SK-N-SH treated with all-trans-retinoic acid at 6 μM for 48 hours (cell line): ENCODE data around the gene ALPP.

Source experiments
- ATAC-seq: fragments of 200-7000 bp; cut with Tn5 transposase; 3 replicates; pipeline ENCODE4 v1.9.1; 2020; ENCODE audit warnings: mild to moderate bottlenecking, moderate library complexity
- ARNTL ChIP-seq: fragments of 450-650 bp; formaldehyde crosslinking; IDR thresholded peaks from 2 replicates; pipeline ENCODE4 v1.5.0; 2020; ENCODE audit warnings: low read depth, mild to moderate bottlenecking, moderate library complexity, borderline replicate concordance
- CSDC2 ChIP-seq: fragments of 250-450 bp; sonication (Bioruptor Pico); IDR thresholded peaks from 2 replicates; pipeline ENCODE4 v1.5.0; 2020; ENCODE audit warnings: mild to moderate bottlenecking, moderate library complexity
- ESRRG ChIP-seq: fragments of 250-450 bp; sonication (Bioruptor Pico); IDR thresholded peaks from 2 replicates; pipeline ENCODE4 v1.6.1; 2021; ENCODE audit warnings: mild to moderate bottlenecking
- GLIS3 ChIP-seq: fragments of 250-450 bp; sonication (Bioruptor Pico); IDR thresholded peaks from 2 replicates; pipeline ENCODE4 v1.5.0; 2020; ENCODE audit warnings: mild to moderate bottlenecking, moderate library complexity
- ISL1 ChIP-seq: fragments of 250-450 bp; sonication (Bioruptor Pico); IDR thresholded peaks from 2 replicates; pipeline ENCODE4 v2.1.2; 2022; ENCODE audit warnings: mild to moderate bottlenecking, moderate library complexity
- PPARA ChIP-seq: fragments of 250-450 bp; sonication (Bioruptor Pico); IDR thresholded peaks from 2 replicates; pipeline ENCODE4 v1.5.0; 2020; ENCODE audit warnings: mild to moderate bottlenecking, borderline replicate concordance
- TOX ChIP-seq: fragments of 250-450 bp; sonication (Bioruptor Pico); IDR thresholded peaks from 2 replicates; pipeline ENCODE4 v1.8.0; 2021; ENCODE audit warnings: mild to moderate bottlenecking, moderate library complexity, borderline replicate concordance
- ZC3H10 ChIP-seq: fragments of 250-450 bp; sonication (Bioruptor Pico); IDR thresholded peaks from 2 replicates; pipeline ENCODE4 v1.5.1; 2021; ENCODE audit warnings: mild to moderate bottlenecking, moderate library complexity
- ZFP30 ChIP-seq: fragments of 450-650 bp; formaldehyde crosslinking; IDR thresholded peaks from 2 replicates; pipeline ENCODE4 v1.5.0; 2022; ENCODE audit warnings: mild to moderate bottlenecking, moderate library complexity
- ZNF565 ChIP-seq: fragments of 450-650 bp; formaldehyde crosslinking; conservative IDR thresholded peaks from 2 replicates; pipeline ENCODE4 v1.5.0; 2020; ENCODE audit warnings: low read depth, mild to moderate bottlenecking, moderate library complexity
- ZNF70 ChIP-seq: fragments of 450-650 bp; formaldehyde crosslinking; IDR thresholded peaks from 2 replicates; pipeline ENCODE4 v1.5.0; 2020; ENCODE audit warnings: mild to moderate bottlenecking, moderate library complexity
- ZNF8 ChIP-seq: fragments of 450-650 bp; formaldehyde crosslinking; IDR thresholded peaks from 2 replicates; pipeline ENCODE4 v1.5.0; 2020; ENCODE audit warnings: mild to moderate bottlenecking, moderate library complexity
- TF ChIP-seq, protein P1 (sequence below): fragments of 250-450 bp; sonication (Bioruptor Pico); IDR thresholded peaks from 2 replicates; pipeline ENCODE4 v1.5.0; 2020; ENCODE audit warnings: mild to moderate bottlenecking, moderate library complexity
- TF ChIP-seq, protein P2 (sequence below): fragments of 250-450 bp; sonication (Bioruptor Pico); IDR thresholded peaks from 2 replicates; pipeline ENCODE4 v1.8.0; 2020; ENCODE audit warnings: mild to moderate bottlenecking, moderate library complexity, borderline replicate concordance
- TF ChIP-seq, protein P3 (sequence below): fragments of 250-450 bp; sonication (Bioruptor Pico); IDR thresholded peaks from 2 replicates; pipeline ENCODE4 v1.8.0; 2021; ENCODE audit warnings: low read depth, mild to moderate bottlenecking, moderate library complexity, borderline replicate concordance
- TF ChIP-seq, protein P4 (sequence below): fragments of 250-450 bp; sonication (Bioruptor Pico); IDR thresholded peaks from 2 replicates; pipeline ENCODE4 v1.5.1; 2021; ENCODE audit warnings: mild to moderate bottlenecking, moderate library complexity

The ALPP gene

DNA sequence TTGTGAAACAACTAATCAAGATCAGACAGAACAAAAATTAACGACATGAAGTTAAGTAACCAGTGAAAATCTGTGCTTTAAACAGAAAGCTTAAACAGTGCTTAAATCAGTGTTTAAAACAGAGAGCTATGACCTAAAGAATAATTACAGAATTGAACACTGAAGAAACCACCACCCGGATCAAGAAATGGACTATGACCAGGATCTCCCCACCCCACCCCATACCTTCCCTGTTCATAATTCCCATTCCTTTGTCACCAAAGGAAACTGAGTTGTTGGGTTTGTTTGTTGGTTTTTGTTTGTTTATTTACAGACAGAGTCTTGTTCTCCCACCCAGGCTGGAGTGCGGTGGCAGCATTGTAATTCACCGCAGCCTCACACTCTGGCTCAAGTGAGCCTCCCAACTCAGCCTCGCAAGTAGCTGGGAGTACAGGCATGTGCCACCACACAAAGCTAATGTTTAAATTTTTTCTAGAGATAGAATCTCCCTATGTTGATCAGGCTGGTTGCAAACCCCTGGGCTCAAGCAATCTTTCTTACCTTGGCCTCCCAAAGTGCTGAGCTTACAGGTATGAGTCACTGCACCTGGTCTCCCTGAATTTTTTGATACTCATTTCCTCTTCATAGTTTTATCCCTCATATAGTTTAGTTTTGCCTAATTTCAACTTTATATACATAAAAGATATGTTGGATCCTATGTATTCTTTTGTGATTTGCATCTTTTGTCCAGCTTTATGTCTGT, 19.9 kb downstream of the ALPP start (continued):
- TF ChIP-seq, protein P1, sequence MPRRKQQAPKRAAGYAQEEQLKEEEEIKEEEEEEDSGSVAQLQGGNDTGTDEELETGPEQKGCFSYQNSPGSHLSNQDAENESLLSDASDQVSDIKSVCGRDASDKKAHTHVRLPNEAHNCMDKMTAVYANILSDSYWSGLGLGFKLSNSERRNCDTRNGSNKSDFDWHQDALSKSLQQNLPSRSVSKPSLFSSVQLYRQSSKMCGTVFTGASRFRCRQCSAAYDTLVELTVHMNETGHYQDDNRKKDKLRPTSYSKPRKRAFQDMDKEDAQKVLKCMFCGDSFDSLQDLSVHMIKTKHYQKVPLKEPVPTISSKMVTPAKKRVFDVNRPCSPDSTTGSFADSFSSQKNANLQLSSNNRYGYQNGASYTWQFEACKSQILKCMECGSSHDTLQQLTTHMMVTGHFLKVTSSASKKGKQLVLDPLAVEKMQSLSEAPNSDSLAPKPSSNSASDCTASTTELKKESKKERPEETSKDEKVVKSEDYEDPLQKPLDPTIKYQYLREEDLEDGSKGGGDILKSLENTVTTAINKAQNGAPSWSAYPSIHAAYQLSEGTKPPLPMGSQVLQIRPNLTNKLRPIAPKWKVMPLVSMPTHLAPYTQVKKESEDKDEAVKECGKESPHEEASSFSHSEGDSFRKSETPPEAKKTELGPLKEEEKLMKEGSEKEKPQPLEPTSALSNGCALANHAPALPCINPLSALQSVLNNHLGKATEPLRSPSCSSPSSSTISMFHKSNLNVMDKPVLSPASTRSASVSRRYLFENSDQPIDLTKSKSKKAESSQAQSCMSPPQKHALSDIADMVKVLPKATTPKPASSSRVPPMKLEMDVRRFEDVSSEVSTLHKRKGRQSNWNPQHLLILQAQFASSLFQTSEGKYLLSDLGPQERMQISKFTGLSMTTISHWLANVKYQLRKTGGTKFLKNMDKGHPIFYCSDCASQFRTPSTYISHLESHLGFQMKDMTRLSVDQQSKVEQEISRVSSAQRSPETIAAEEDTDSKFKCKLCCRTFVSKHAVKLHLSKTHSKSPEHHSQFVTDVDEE (CRISPR knock-in tag): no peak
- TF ChIP-seq ZNF70 (CRISPR knock-in tag) (no peak), PPARA (CRISPR knock-in tag) (no peak), ZNF8 (no peak), ZFP30 (no peak), ISL1 (CRISPR knock-in tag) (no peak), ESRRG (CRISPR knock-in tag) (no peak), ZNF565 (CRISPR knock-in tag) (no peak)

DNA sequence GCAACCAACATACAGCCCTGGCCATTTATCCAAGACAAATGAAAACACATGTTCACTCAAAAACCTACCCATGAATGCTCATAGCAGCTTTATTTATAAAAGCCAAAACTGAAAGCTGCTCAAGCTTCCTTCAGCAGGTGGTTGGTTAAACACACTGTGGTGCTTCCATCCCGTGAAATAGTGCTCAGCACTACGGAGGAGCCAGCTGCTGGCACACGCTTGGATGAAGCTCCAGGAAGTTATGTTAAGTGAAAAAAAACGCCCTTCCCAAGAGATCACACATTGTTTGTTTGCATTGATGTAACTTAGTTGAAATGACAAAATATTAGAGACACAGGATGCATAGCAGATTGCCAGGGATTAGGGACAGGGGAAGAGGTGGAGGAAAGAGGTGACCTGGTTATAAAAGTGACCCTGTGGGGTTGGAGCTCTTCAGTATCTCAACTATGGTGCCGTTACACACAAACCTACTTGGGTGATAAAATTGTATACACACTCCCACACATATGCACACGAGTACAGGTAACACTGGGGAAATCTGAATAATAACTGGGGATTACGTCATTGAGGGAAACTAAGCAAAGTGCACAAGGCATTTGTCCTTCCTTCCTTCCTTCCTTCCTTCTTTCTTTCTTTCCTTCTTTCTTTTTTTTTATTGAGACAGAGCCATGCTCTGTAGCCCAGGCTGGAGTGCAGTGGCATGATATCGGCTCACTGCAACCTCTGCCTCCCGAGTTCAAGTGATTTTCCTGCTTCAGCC, 21.9 kb downstream of the ALPP start:
- TF ChIP-seq, protein P2, sequence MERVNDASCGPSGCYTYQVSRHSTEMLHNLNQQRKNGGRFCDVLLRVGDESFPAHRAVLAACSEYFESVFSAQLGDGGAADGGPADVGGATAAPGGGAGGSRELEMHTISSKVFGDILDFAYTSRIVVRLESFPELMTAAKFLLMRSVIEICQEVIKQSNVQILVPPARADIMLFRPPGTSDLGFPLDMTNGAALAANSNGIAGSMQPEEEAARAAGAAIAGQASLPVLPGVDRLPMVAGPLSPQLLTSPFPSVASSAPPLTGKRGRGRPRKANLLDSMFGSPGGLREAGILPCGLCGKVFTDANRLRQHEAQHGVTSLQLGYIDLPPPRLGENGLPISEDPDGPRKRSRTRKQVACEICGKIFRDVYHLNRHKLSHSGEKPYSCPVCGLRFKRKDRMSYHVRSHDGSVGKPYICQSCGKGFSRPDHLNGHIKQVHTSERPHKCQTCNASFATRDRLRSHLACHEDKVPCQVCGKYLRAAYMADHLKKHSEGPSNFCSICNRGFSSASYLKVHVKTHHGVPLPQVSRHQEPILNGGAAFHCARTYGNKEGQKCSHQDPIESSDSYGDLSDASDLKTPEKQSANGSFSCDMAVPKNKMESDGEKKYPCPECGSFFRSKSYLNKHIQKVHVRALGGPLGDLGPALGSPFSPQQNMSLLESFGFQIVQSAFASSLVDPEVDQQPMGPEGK (CRISPR knock-in tag): no peak
- TF ChIP-seq TOX (no peak), ZC3H10 (CRISPR knock-in tag) (no peak)
- TF ChIP-seq, protein P3, sequence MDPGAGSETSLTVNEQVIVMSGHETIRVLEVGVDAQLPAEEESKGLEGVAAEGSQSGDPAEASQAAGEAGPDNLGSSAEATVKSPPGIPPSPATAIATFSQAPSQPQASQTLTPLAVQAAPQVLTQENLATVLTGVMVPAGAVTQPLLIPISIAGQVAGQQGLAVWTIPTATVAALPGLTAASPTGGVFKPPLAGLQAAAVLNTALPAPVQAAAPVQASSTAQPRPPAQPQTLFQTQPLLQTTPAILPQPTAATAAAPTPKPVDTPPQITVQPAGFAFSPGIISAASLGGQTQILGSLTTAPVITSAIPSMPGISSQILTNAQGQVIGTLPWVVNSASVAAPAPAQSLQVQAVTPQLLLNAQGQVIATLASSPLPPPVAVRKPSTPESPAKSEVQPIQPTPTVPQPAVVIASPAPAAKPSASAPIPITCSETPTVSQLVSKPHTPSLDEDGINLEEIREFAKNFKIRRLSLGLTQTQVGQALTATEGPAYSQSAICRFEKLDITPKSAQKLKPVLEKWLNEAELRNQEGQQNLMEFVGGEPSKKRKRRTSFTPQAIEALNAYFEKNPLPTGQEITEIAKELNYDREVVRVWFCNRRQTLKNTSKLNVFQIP (CRISPR knock-in tag): no peak
- TF ChIP-seq, all 23 proteins: peak for 0
- no peak for ATAC-seq

DNA sequence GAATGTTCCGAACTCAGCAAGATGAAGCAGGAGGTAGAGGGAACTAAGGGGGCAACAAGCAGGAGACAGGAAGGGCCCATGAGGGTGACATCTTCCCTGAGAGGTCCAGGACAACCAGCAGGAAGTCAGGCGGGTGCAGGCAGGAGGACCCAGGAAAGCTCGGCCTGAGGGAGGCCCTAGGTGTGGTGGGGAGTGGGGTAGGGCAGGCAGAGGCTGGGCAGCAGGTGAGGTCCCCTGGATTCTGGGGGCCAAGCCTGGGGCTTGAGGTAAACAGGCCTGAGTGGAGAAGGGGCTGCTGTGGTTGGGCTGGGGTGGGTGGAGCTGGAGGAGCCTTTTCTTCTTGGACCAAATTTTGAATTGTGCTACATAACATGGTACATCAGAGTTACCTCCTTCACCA, 24.0 kb downstream of the ALPP start:
- TF ChIP-seq CSDC2 (CRISPR knock-in tag) (no peak), GLIS3 (CRISPR knock-in tag) (no peak), ZFP30 (no peak), ARNTL (no peak), ZNF8 (no peak)
- TF ChIP-seq, protein P4, sequence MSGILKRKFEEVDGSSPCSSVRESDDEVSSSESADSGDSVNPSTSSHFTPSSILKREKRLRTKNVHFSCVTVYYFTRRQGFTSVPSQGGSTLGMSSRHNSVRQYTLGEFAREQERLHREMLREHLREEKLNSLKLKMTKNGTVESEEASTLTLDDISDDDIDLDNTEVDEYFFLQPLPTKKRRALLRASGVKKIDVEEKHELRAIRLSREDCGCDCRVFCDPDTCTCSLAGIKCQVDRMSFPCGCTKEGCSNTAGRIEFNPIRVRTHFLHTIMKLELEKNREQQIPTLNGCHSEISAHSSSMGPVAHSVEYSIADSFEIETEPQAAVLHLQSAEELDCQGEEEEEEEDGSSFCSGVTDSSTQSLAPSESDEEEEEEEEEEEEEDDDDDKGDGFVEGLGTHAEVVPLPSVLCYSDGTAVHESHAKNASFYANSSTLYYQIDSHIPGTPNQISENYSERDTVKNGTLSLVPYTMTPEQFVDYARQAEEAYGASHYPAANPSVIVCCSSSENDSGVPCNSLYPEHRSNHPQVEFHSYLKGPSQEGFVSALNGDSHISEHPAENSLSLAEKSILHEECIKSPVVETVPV (CRISPR knock-in tag): no peak
- TF ChIP-seq, protein P1 (CRISPR knock-in tag): no peak
- no peak for ATAC-seq
